DMS53 treated with DMSO at 0.1 percent for 48 hours (cell line): ENCODE results near the gene SEPTIN10.
"Not testable (repeated sequence)": the region's sequence is repeated elsewhere in the genome, so short reads cannot be mapped to it uniquely, and the experiment has no call there.

Experiments used
- DNase-seq: peaks from one replicate; lab custom pipeline; 2025; ENCODE audit not compliant: unreplicated experiment; lab: John Stamatoyannopoulos, UW

SEPTIN10 gene

DNA sequence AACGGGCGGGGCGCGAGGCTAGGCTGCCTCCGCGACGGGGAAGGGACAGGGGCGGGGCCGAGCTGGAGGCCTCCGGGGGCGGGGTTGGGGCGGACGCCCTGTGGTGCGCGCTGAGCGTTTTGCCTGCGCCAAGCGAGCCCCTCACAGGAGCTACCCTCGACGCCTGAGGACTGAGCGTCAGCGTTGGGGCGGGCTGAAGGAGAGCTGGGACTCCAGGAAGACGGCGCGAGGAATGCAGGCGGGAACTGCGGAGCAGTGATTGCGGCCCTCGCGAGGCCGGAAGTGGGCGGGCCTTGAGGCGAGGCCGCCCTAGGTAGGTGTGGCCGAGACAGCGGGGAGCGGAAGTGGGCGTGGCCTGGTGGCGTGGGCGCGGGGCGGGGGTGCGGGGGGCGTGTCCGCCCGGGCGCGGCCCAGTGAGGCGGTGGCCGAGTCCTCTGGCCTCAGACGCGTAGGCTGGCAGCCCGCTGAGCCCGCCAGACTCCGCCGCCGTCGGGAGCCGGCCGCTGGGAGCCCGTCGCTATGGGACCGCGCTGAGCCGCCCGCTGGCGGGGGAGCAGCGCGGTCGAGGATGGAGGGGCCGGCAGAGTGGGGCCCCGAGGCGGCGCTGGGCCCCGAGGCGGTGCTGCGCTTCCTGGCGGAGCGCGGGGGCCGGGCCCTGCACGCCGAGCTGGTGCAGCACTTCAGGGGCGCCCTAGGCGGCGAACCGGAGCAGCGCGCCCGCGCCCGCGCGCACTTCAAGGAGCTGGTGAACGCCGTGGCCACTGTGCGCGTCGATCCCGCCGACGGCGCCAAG lies at the start of gene SEPTIN10, which contains the start of gene SOWAHC:
Gene SEPTIN10, minus strand, starts transcription at position 45 of the 793 bp plus-strand sequence. CDS start 139 bp downstream, outside the sequence.
Gene SOWAHC, plus strand, starts transcription at position 443 of the 793 bp plus-strand sequence. Its CDS starts 126 bp downstream, at position 569.
- peak; percentile 89 for DNase-seq

DNA sequence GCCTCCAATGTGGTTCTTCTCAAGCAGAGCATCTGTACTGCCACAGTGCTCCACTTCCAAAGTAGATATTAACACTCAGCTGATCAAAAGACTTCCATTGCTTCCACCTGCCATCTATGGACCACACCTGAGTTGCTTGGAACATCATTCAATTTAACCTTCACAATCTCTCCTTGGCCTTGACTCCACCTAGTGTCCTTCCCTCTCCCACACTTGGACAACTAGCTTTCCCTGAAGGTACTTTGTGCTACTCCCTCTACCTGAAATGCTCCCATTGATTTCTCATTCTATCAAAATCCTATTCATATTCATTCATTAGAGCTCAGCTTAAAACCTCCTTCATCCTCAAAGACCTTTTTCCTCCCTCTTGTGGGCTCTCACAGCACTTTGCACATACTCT lies 49.1 kb upstream of the SEPTIN10 start:
- DNase-seq = peak; percentile 18

DNA sequence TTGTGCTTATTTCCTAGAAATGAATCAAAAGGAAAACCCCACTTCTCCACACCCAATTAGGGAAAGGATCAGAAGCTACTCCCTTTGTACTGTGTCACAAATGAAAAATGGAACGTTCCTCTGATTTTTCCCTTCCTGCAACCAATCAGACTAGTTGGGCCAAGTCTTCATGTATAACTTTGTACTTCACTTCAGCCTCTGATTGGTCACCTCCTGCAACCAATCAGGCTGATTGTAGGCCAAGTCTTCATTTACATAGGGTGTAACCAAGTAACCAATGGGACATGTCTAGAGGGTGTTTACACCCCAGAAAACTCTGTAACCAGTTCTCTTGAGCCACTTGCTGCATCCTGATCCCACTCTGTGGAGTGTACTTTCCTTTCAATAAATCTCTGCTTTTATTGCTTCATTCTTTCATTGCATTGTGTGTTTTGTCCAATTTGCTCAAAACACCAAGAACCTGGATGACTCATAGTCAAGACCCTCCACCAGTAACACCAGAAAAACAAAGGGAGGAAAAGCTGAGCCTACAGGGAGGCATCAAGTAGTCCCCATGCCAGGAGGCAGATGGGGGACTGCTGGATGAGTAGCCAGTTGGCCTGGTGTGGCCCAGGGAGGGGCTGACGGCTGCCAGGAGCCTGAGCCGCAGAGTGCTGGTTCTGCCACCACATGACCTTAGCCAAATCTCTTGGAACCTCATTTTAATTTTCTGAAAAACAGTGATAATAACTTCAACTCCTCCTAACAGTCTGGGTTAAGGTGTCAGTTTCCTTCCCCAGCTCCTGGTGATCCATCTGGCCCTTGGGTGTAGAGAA lies 46.5 kb upstream of the SEPTIN10 start:
- no peak for DNase-seq

DNA sequence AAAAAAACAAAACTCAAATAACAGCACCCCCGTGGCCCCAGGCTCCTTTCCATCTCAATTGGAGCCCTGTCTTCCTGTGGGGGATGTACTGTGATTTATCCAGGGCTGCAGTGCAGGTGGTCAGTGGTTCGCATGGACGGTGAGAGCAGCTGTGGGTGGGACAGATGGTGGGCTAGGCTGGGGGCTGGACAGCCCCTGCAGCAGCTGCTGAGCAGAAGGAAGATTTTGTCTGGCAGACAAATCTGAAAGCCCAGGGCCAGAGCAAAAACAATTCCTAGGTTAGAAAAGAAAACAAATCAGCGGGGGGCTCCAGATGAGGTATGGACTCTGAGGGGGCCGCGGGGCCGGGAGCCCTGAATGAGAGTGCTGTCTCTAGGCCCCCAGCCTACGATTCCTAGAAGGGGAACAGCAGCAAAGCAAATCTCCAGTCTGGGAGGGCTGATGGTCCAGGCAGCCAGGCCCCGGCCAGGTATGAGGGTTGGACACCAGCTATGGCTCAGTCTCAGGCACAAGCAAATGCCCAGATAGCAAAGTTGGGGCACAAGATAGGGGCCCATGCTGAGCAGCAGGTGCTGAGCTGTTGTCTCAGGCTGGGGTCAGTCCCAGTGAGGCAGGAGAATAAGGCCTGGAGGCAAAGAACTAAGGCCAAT lies 45.8 kb upstream of the SEPTIN10 start:
- no peak for DNase-seq

DNA sequence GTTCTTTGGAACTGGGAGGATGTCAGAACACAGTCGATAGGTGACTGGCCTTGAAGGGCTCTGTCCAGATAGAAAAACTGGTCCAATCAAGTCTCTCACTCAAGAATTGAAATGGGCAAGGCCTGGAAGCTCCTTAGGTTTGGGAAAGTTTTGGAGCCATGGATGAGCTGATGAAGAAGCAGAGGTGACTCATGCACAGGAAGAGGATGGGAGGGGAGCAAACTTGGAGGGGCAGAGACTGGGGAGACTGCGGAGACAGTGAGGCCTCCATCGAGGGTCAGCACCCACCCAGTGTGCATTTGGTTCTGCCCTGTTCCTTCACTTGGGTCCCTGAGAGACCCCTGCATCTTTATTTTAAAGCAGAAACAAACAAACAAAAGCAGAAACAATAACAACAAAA lies 41.5 kb upstream of the SEPTIN10 start:
- DNase-seq = no peak

DNA sequence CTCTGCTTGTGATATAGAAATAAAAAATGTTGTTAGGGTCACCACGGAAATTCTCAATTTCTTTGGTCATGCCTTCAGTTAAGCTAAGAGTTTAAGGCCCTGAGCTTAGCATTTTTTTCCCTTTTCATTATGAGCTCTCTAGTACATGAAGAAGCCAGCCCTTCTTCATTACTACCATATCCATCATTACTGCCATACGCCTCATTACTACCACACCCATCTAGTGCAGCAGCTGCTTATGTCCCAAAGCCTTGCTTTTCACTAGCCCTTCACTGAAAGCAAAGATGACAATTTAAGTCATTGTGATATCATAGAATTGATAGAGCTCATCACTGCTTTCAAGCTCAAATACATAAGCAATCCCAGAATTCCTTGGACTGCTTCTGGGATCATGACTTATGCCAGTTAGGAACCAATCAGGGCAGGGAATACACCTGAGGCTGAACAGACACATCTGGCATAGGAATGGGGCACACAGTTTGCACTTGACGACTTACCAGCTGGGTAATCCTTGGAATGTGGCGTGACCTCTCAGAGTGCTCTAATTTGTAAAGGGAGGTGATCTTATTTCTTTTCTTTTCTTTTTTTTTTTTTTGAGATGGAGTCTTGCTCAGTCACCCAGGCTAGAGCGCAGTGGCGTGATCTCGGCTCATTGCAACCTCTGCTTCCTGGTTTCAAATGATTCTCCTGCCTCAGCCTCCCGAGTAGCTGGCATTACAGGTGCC lies 40.7 kb upstream of the SEPTIN10 start:
- DNase-seq = no peak

DNA sequence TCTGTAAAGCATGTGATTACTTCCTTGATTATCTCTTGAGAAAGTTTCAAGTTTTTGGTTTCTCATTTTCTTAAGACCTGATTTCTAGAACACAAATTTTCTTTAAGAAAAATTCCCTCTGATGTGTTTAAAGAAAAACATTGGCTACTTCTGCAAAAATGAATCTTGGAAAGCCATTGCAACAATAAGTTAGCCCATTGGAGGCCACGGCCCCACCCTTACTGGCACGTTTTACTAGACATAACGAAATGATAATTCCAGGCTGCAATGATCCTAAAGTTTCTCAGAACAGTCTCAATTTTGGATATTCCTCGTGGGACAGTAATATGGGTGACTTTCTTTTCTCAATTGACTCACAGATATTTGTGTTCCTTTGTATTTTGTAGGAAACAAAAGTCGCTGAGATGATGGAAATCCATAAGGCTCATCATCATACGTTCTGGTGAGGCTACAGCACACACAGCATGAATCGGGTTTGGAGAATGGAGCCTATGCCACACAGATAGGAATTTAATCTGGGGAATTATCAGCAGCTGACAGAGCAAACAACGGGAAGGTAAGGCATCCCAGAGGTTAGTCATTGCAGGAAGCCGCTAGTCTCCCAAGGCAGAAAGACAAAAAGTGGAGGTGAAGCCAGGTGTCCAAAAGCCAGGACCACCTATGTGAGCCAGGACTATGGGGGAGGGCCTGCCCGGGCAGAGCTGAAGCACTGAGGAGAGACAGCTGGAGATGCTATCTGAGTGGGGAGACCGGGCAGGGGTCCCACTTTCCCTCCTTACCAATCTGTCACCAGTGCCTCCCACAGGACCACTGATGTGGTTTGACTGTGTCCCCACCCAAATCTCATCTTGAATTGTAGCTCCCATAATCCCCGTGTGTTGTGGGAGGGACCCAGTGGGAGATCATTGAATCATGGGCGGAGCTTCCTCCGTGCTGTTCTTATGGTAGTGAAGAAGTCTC lies 36.2 kb upstream of the SEPTIN10 start:
- no peak for DNase-seq

DNA sequence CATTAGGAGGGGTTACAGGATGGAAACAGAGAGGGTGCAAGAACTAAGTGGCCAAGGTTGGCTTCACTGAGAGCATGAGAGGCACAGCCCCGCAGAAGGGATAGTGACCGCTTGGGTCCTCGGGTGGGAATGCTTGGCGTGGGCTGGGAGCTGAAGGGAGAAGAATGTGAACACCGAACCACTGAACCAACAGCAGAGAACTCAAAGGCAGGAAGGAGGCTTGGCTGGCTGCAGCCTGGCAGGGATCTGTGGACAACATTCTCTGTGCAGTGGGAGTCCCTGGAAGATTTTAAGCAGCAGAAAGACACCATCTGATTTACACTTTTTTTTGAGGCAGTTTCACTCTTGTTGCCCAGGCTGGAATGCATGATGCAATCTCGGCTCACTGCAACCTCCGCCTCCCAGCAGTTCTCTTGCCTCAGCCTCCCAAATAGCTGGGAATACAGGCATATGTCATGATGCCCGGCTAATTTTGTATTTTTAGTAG lies 34.3 kb upstream of the SEPTIN10 start:
- DNase-seq = no peak

DNA sequence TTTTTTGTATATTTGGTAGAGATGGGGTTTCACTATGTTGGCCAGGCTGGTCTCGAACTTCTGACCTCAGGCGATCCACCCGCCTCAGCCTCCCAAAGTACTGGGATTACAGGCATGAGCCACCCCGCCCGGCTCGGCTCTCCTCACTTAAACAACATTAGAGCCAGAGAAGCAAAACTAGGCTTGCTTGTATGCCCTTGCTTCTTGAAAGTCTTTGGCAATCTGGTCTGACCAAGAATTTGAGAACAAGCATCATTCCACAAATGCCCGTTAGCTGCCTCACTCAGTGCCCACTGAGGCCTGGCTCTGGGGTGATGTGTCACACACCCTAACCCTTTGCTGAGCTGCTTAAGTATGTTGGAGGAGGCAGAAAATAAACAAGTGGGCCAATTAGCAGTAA lies 33.9 kb upstream of the SEPTIN10 start:
- DNase-seq = no peak

DNA sequence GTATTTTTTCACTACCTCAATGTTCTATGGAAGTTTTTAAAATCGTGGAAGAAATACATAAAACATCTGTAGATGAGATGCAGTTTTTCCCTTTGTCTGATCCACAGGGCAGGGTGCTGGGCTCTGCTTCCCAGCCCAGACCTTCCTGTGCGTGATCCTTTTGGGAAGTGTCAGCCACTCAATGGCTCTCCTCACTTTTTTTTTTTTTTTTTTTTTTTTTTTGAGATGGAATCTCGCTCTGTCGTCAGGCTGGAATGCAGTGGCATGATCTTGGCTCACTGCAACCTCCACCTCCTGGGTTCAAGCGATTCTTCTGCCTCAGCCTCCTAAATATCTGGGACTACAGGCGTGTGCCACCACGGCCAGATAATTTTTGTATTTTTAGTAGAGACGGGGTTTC lies 33.2 kb upstream of the SEPTIN10 start:
- no peak for DNase-seq

DNA sequence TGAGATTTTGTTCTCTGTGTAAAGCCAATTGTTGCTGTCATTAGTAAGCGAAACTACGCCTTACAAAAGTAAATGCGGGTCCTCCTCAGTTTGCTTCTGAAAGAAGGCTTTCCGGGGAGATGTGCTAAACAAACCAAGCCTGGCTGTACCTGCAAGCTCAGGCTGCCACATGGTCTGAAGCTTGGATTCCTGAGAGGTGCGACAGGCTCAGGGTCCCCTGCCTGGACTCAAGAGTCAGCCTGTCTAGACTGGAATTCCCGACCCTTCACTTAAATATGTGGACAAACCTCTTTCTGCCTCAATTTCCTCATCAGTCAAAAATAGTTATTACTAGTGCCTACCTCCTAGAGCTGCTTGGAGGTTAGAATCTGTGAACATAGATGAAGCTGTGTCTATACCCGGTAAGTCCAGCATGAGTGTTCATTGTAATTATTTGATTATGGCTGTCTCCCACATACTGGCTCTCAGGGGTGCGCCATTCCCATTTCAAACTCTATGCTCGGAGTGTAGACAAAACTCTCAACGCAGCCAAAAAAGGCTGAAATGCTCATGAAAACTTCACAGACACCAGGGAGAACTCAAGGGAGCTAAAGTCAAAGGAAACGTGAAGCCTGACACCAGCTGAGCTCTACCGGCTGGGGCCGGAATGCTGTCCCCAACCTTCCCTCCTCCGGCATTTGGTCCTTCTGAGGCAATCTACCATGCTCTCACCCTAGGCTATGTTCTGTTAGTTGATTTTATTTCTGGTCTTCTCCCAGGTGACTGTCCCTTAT lies 31.8 kb upstream of the SEPTIN10 start:
- no peak for DNase-seq

DNA sequence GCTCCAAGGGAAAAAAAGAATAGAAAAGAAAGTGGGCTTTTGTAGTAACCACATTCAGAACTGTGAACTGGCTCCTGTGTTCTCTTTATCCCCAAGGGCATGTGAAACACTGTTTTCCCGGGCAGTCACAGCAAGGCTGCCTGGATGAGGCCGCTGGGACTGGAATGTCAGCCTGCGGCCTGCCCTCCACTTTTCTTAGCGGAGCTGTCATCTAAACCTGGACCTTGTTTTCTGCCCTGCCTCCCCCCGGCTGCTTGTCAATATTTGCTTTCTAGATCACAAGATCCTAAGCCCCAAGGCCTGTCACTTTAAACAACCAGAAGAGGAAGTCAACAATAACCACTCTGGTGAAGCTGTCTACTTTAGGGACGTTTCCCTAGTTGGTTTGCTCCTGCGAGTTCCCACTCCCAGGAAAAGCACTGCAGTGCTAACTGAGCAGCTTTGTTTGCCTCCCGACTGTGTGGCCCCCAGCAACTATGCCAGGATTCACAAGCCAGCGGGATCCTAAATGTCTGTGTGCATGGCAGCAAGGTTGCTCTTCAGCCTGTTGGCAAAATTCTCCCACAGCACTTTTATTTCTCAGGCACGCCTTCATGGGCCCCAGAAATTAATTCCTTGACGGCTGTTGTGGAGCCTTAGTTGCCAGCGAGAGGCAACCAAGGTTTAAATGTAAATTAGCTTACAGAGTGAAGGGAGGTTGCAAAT lies 31.0 kb upstream of the SEPTIN10 start:
- DNase-seq = peak; percentile 96

DNA sequence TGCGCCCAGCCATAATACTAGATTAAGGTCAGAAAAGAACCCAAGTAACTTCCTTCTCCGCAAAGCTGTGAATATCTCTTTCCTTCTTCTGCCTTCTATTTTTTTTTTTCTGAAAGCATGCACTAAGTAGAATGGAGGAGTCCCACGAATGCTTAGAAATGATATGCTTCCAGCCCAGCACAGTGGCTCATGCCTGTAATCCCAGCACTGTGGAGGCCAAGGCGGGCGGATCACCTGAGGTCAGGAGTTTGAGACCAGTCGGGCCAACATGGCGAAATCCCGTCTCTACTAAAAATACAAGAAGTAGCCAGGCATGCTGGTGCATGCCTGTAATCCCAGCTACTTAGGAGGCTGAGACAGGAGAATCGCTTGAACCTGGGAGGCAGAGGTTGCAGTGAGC lies 26.2 kb upstream of the SEPTIN10 start:
- not testable (repeated sequence) for DNase-seq

DNA sequence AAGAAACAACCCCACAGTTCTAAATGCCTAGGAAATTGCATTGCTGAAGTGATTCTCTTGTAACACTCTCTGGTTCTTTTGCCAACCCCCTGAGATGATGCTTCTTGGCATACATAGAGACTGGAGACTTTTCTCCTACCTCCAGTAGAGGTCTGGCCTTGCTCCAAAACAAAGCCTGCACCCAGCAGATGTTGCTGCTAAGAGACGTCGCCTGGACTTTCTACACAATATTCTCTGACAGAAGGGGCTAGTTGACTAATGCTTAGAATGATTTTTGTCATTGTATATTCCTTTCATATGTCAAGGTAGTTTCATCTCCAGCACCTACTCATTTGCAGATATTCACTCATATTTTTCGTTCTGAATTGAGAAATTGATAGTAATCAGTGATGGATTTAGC lies 25.0 kb upstream of the SEPTIN10 start:
- no peak for DNase-seq

DNA sequence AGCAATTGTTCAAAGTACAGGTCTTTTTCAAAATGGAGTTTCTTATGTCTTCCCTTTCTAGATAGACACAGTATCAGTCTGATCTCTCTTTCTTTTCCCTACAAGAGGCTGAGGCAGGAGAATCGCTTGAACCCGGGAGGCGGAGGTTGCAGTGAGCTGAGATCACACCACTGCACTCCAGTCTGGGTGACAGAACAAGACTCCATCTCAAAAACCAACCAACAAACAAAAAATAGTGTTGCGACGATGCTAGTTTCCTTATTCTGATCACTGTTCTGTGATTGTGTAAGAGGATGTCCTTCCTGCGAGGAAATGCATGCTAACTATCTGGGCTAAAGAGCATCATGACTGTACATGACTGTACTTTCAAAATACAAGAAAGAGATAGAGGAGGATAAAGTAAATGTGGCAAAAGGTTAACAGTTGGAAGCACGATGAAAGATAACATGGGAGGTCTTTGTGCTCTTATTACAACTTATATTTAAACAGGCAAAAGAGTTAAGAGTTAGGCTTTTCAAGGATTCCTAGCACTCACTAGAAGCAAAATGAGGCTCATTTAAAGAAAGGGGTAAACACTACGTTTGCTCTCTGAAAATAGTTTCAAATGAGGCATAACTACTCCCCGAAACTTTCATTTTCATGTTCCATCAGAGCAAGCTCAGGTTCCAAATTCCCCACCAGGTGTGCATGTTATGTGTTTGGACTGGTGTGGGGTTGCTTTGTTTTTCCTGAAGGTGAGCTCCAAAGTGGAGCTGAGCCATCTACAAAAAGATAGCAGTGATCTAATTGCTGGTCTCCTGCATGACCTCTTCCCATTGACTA lies 24.2 kb upstream of the SEPTIN10 start:
- DNase-seq = no peak

DNA sequence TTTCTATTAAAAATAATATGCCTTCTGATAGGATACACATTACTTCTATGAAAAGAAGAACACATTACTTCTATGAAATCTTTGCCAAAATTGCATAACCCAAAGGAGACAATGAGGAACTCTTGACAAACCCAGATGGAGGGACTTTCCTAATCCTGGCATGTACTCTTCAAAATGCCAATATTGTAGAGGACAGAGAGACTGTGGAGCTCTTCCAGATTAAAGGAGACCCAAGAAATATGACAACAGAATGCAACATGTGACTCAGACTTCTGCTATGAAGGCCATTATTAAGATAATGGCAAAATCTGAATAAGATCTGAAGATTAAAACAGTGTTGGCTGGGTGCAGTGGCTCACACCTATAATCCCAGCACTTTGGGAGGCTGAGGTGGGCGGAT lies 22.6 kb upstream of the SEPTIN10 start:
- DNase-seq = no peak
